ENCODE results near the gene CDK14. TPM values are rescaled to one million over a fixed set of nuclear protein-coding genes. Genes with fewer than 3 reads are reported as not detected.

CDK14 gene
- total and polyA plus RNA-seq, 10 of the 15 experiments (the other 5 are each of a cell fraction or from before 2014, with no cell fraction given) = 6.5 to 61.3 (median 24.2) TPM

- no peak overlapping the region for H3K4me3 ChIP-seq
- ChIA-PET CTCF (interaction anchor here (1.4 kb wide), 1 partner anchor 95 kb away, joined by 3 read pairs; no protein-coding TSS in a partner anchor), SMC1A (ENCODE audit: uncharacterized antibody, unreplicated experiment) (no interaction called here), POLR2A (no interaction called here), RAD21 (ENCODE audit: unreplicated experiment) (no interaction called here)
- in situ Hi-C loops (cut with MboI) = no loop called here
- H4K20me1 ChIP-seq (ENCODE audit: control insufficient read depth, insufficient read depth) = no peaks in the 10 kb centered on the region
- no peak overlapping the region for H3K9ac ChIP-seq (ENCODE audit: control insufficient read depth, insufficient read depth, low read length)
- intact Hi-C loops (cut with micrococcal nuclease; ENCODE audit: unreplicated experiment) = no loop called here
- H3K36me3 ChIP-seq (ENCODE audit: control insufficient read depth in 2 of 2, insufficient read depth in 2 of 2, low read length in 1 of 2) = no peaks in the 10 kb centered on the region
- H3K27me3 ChIP-seq (replicated peaks in 1 of 2; ENCODE audit: control insufficient read depth in 2 of 2, insufficient read depth in 2 of 2, low read length in 1 of 2) = no peaks in the 10 kb centered on the region
- WGBS (ENCODE audit: insufficient coverage, insufficient replicate concordance, low lambda C conversion rate, missing lambda C conversion rate) = 98% methylated on average over 3 of the region's 3 CpGs
- ATAC-seq = no peak
- H3K4me2 ChIP-seq (ENCODE audit: control insufficient read depth, insufficient read depth) = no peak overlapping the region
- FAIRE-seq = no peak
- no peaks in the 10 kb centered on the region for H3K79me2 ChIP-seq (ENCODE audit: control insufficient read depth, insufficient read depth, low read length)
- no peak for DNase-seq (ENCODE audit: low read depth, low spot score)
- H2AFZ ChIP-seq (ENCODE audit: control insufficient read depth, low read depth, low read length) = no peak overlapping the region
- H3K9me3 ChIP-seq (replicated peaks; ENCODE audit: control insufficient read depth, insufficient read depth, low read length) = no peaks in the 10 kb centered on the region; the same call in 2 of the 3 replicates
- no peak overlapping the region for H3K27ac ChIP-seq (ENCODE audit: control insufficient read depth, insufficient read depth)
- BruUV-seq (replicated peaks) = no TSS peak
- H3K4me1 ChIP-seq (ENCODE audit: control insufficient read depth, insufficient read depth, low read length) = no peaks in the 10 kb centered on the region
- no peak for TF ChIP-seq NFYA (IDR thresholded peaks at IDR 0.05; ENCODE audit: borderline replicate concordance, low read depth, low read length)
- no peak for TF ChIP-seq IRF3 (IDR thresholded peaks at IDR 0.05)
- TF ChIP-seq SMARCA5 (IDR thresholded peaks at IDR 0.05) = no peak
- no peak for TF ChIP-seq ZNF274 (IDR thresholded peaks at IDR 0.05; ENCODE audit: insufficient read depth, insufficient read length)
- no peak for TF ChIP-seq SREBF2 (IDR thresholded peaks at IDR 0.05; ENCODE audit: low read length)
- TF ChIP-seq ATF7 (IDR thresholded peaks at IDR 0.05; ENCODE audit: low read depth) = no peak
- TF ChIP-seq ZBTB4 (CRISPR knock-in tag; IDR thresholded peaks at IDR 0.05) = no peak
- TF ChIP-seq PRDM15 (CRISPR knock-in tag; IDR thresholded peaks at IDR 0.05) = no peak
- no peak for TF ChIP-seq NFYB (IDR thresholded peaks at IDR 0.05; ENCODE audit: insufficient read depth, low read depth, low read length)
- TF ChIP-seq EZH2 (IDR thresholded peaks at IDR 0.05; ENCODE audit: borderline replicate concordance, control insufficient read depth, low read depth, low read length) = no peak
- no peak for TF ChIP-seq ZNF622 (IDR thresholded peaks at IDR 0.05)
- TF ChIP-seq E2F4 (IDR thresholded peaks at IDR 0.05; ENCODE audit: low read depth, low read length) = no peak
- TF ChIP-seq FOXM1 (IDR thresholded peaks at IDR 0.05; ENCODE audit: low read depth, low read length) = no peak
- TF ChIP-seq ZBTB33 (IDR thresholded peaks at IDR 0.05) = no peak
Observed at GRCh38 chr7:90939666-90940065, 343.5 kb downstream of the CDK14 start.

Data from GM12878 (cell line).